CD4-positive, alpha-beta T cell (primary cell): ENCODE data around the gene HTR3C. TPM values are rescaled to one million over a fixed set of nuclear protein-coding genes. Genes with fewer than 3 reads are reported as not detected.

Source experiments
- ATAC-seq: fragments of 200-7000 bp; cut with Tn5 transposase; one replicate; pipeline ENCODE4 v1.10.0; 2022; ENCODE audit warnings: mild to moderate bottlenecking; ENCODE audit not compliant: poor library complexity
- CTCF ChIA-PET: fragments of 350-600 bp; sonication (Branson Sonifier 250); formaldehyde crosslinking; loops from one replicate; lab custom pipeline; 2021; ENCODE audit warnings: antibody characterized with exemption, inconsistent platforms; lab: Charles Lee
- POLR2A ChIA-PET: fragments of 350-600 bp; sonication (Branson Sonifier 250); formaldehyde crosslinking; loops from one replicate; lab custom pipeline; 2021; ENCODE audit warnings: antibody characterized with exemption, inconsistent platforms; lab: Charles Lee
- DNase-seq, 14 experiments: peaks; one replicate each; pipeline ENCODE4 v3.0.0-alpha.2; 2013 to 2020; ENCODE audit warnings: mixed read lengths in 2 of 14
- H3K27ac ChIP-seq, 2 donors: one replicate each; pipeline versions ENCODE4 v1.5.1 to v1.7.0; 2013; ENCODE audit warnings: low read length in 2 of 2, low read depth in 1 of 2, mild to moderate bottlenecking in 1 of 2
- H3K27me3 ChIP-seq, 2 experiments: 1 replicate in 1 of 2; 2 replicates in 1 of 2; pipeline versions ENCODE4 v1.6.1 to v1.7.0; 2013; ENCODE audit warnings: low read length in 2 of 2, control low read depth in 1 of 2, mild to moderate bottlenecking in 1 of 2, moderate library complexity in 1 of 2; ENCODE audit not compliant: insufficient read depth in 2 of 2, control insufficient read depth in 1 of 2
- H3K36me3 ChIP-seq: one replicate; pipeline ENCODE4 v1.6.1; 2013; ENCODE audit warnings: low read length, control low read depth; ENCODE audit not compliant: insufficient read depth
- H3K4me1 ChIP-seq: one replicate; pipeline ENCODE4 v1.6.1; 2013; ENCODE audit warnings: low read length, control low read depth; ENCODE audit not compliant: insufficient read depth
- H3K4me3 ChIP-seq: one replicate; pipeline ENCODE4 v1.5.1; 2013; ENCODE audit warnings: mild to moderate bottlenecking, low read length, moderate library complexity
- H3K9me3 ChIP-seq, 2 experiments: 1 replicate in 1 of 2; 2 replicates in 1 of 2; pipeline versions ENCODE4 v1.6.1 to v1.7.0; 2013; ENCODE audit warnings: low read length in 2 of 2, mild to moderate bottlenecking in 2 of 2, control low read depth in 1 of 2, moderate library complexity in 1 of 2; ENCODE audit not compliant: control insufficient read depth in 1 of 2, insufficient read depth in 1 of 2
- H3K27ac Mint-ChIP-seq: one replicate; pipeline ENCODE4 v1.8.0; 2020; ENCODE audit warnings: mixed read lengths
- H3K27me3 Mint-ChIP-seq: one replicate; pipeline ENCODE4 v1.8.0; 2021; ENCODE audit warnings: mixed read lengths
- H3K36me3 Mint-ChIP-seq: one replicate; pipeline ENCODE4 v1.8.0; 2021; ENCODE audit warnings: low read depth, mixed read lengths
- H3K4me1 Mint-ChIP-seq: one replicate; pipeline ENCODE4 v1.8.0; 2021; ENCODE audit warnings: low read depth, mixed read lengths
- H3K4me3 Mint-ChIP-seq: one replicate; pipeline ENCODE4 v1.8.0; 2020; ENCODE audit warnings: mild to moderate bottlenecking, mixed read lengths
- H3K9me3 Mint-ChIP-seq: one replicate; pipeline ENCODE4 v1.8.0; 2020; ENCODE audit warnings: mixed read lengths
- intact Hi-C, 2 experiments: fragments of 100-400 bp; cut with DNase I in 1 of 2; cut with micrococcal nuclease in 1 of 2; formaldehyde crosslinking; loops; one replicate each; pipeline versions ENCODE4 v1.15.1 to v1.9.0; 2023 to 2025; cut with DNase I, micrococcal nuclease
- total RNA-seq, 174 experiments: library from RNA in 2 of 174; stranded (reverse) in 2 of 174; gene quantifications; one replicate each; pipeline ENCODE4 v1.2.3 and lab custom pipeline; 2021 to 2026
- TF ChIP-seq, protein P1 (sequence below): fragments of 200-600 bp; IDR thresholded peaks from one replicate; pipeline ENCODE4 v1.8.0; 2022; ENCODE audit warnings: antibody characterized with exemption, mild to moderate bottlenecking

Gene HTR3C
- total RNA-seq, 2 experiments from 2014 or later = not detected

DNA sequence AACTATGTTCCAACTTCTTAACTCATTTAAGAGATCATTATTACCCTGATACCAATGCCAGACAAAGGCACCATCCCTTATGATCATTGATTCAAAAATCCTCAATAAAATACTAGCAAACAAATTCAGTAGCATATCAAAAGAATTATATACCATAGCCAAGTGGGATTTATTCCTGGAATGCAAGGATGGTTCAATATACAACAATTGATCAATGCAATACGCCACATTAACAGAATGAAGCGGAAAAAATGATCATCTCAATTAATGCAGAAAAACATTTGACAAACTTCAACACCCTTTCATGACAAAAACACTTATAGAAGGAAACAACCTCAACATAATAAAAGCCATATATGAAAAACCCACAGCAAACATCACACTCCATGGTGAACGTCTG is 39.4 kb downstream of the HTR3C start:
- H3K4me3 Mint-ChIP-seq = no peak overlapping the region
- H3K9me3 Mint-ChIP-seq = peaks cover 12% of the 10 kb centered on the region
- H3K4me1 Mint-ChIP-seq = no peaks in the 10 kb centered on the region
- H3K9me3 ChIP-seq = peaks cover 15 to 24% of the 10 kb centered on the region in 2 experiments
- H3K36me3 Mint-ChIP-seq = no peaks in the 10 kb centered on the region
- H3K27me3 Mint-ChIP-seq = peaks cover 21% of the 10 kb centered on the region
- H3K27ac ChIP-seq = no peak overlapping the region
- intact Hi-C loops = no loop called here
- H3K27me3 ChIP-seq = no peaks in the 10 kb centered on the region
- ChIA-PET POLR2A (no interaction called here), CTCF (no interaction called here)
- H3K4me1 ChIP-seq = no peaks in the 10 kb centered on the region
- ATAC-seq (no peak), DNase-seq (no peak)
- H3K36me3 ChIP-seq = no peaks in the 10 kb centered on the region
- TF ChIP-seq, protein P1, sequence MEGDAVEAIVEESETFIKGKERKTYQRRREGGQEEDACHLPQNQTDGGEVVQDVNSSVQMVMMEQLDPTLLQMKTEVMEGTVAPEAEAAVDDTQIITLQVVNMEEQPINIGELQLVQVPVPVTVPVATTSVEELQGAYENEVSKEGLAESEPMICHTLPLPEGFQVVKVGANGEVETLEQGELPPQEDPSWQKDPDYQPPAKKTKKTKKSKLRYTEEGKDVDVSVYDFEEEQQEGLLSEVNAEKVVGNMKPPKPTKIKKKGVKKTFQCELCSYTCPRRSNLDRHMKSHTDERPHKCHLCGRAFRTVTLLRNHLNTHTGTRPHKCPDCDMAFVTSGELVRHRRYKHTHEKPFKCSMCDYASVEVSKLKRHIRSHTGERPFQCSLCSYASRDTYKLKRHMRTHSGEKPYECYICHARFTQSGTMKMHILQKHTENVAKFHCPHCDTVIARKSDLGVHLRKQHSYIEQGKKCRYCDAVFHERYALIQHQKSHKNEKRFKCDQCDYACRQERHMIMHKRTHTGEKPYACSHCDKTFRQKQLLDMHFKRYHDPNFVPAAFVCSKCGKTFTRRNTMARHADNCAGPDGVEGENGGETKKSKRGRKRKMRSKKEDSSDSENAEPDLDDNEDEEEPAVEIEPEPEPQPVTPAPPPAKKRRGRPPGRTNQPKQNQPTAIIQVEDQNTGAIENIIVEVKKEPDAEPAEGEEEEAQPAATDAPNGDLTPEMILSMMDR = no peak
- H3K4me3 ChIP-seq = no peak overlapping the region
- H3K27ac Mint-ChIP-seq = no peak overlapping the region

DNA sequence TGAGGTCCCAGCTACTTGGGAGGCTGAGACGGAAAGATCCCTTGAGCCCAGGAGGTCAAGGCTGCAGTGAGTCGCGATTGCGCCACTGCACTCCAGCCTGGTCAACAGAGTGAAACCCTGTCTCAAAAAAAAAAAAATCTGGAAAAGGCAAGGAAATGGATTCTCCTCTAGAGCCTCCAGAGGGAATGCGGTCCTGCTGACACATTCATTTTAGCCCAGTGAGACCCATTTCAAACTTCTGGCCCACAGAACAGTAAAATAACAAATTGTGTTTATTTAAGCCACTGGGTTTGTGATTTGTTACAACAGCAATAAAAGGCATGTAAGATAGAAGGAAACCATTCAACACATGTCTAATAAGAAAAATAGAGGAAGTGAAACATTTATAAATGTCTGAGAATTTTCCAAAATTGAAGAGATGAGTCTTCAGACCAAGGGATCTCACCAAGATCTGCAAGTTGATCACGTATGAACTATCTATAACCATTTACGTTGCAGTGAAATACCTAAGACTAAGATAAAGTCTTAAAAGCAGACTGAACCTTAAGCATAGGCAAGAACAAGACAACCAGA is 44.0 kb downstream of the HTR3C start, which contains the start of gene HTR3E:
Gene HTR3E, plus strand, starts transcription at position 254 of the 573 bp plus-strand sequence. CDS start 466 bp downstream, outside the sequence.
- Histone ChIP-seq H3K9me3 (peaks cover 11 to 14% of the 10 kb centered on the region in 2 experiments), H3K27ac (no peak within 1 kb of the TSS), H3K27me3 (no peaks in the 10 kb centered on the region), H3K4me3 (no peak within 1 kb of the TSS), H3K36me3 (no peaks in the 10 kb centered on the region), H3K4me1 (no peaks in the 10 kb centered on the region)
- POLR2A ChIA-PET = no interaction called here
- Mint-ChIP-seq H3K27ac (no peak within 1 kb of the TSS), H3K4me1 (no peaks in the 10 kb centered on the region), H3K27me3 (peaks cover 13% of the 10 kb centered on the region), H3K36me3 (no peaks in the 10 kb centered on the region), H3K9me3 (peaks cover 4% of the 10 kb centered on the region), H3K4me3 (no peak within 1 kb of the TSS)
- TF ChIP-seq, protein P1 = no peak
- CTCF ChIA-PET = no interaction called here
- intact Hi-C loops = no loop called here
- DNase-seq (no peak), ATAC-seq (no peak)

DNA sequence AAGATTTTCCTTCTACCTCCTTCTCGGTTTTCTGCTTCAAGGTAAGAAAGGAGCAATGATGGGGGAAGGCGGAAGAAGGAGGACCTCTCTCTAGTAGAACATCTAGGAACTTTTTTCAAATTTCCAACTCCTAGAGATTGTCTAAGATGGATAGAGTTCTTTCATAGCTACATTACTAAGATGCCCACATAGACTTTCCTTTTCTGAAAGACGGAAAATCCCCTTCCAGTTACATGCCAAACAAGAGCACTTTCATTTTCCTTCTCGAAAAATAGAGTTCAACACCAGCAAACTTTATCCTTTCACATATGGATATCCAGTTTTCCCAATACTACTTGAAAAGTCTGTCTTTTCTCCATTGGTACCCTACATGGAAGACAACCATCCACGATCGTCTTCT is 44.7 kb downstream of the HTR3C start:
- no peaks in the 10 kb centered on the region for H3K36me3 ChIP-seq
- Mint-ChIP-seq H3K9me3 (peaks cover 4% of the 10 kb centered on the region), H3K27me3 (peaks cover 13% of the 10 kb centered on the region), H3K4me1 (no peaks in the 10 kb centered on the region), H3K36me3 (no peaks in the 10 kb centered on the region), H3K27ac (no peak overlapping the region), H3K4me3 (no peak overlapping the region)
- no peak for DNase-seq
- TF ChIP-seq, protein P1 = no peak
- ChIA-PET CTCF (no interaction called here), POLR2A (no interaction called here)
- H3K4me3 ChIP-seq = no peak overlapping the region
- H3K9me3 ChIP-seq = peaks cover 8 to 9% of the 10 kb centered on the region in 2 experiments
- H3K4me1 ChIP-seq = no peaks in the 10 kb centered on the region
- ATAC-seq = no peak
- H3K27ac ChIP-seq = no peak overlapping the region
- intact Hi-C loops = no loop called here
- H3K27me3 ChIP-seq = no peaks in the 10 kb centered on the region
